K562 (cell line): ENCODE results near the gene GNG14. TPM values are rescaled to one million over a fixed set of nuclear protein-coding genes. Genes with fewer than 3 reads are reported as not detected.

Experiments
- ATAC-seq: fragments of 200-7000 bp; cut with Tn5 transposase; 3 replicates; pipeline ENCODE4 v1.9.1; 2020; ENCODE audit warnings: moderate library complexity
- BruUV-seq: library from RNA; stranded (reverse); fragments of 400-500 nt; replicated peaks from 2 replicates; lab custom pipeline; 2021; lab: Mats Ljungman, UMichigan
- CTCF ChIA-PET: fragments of 300-600 bp; formaldehyde crosslinking; extraction: SDS; loops from one replicate; lab custom pipeline; 2021; ENCODE audit warnings: low intra/inter-chr PET ratio; lab: Yijun Ruan, JAX
- POLR2A ChIA-PET: fragments of 300-600, 350-650 bp; sonication (Branson Sonifier 250); formaldehyde crosslinking; extraction: SDS; loops from one replicate; lab custom pipeline; 2021; ENCODE audit warnings: antibody characterized with exemption, inconsistent platforms; lab: Yijun Ruan, JAX
- DNase-seq, 4 experiments: peaks; one replicate each; pipeline versions ENCODE4 v3.0.0 to v3.0.0-alpha.2; 2011 to 2018; ENCODE audit warnings: low spot score in 3 of 4, mixed read lengths in 3 of 4; ENCODE audit errors: extremely low read depth in 1 of 4
- FAIRE-seq: peaks from 2 replicates; lab custom pipeline; 2011; peaks lifted over from hg19 to GRCh38; lab: Jason Lieb, UNC
- H2AFZ ChIP-seq: 2 replicates; pipeline ENCODE4 v1.6.0; 2011; ENCODE audit warnings: low read depth, low read length, control low read depth, inconsistent platforms
- H3K27ac ChIP-seq: fragments of 200-600 bp; 3 replicates; pipeline ENCODE4 v1.8.0; 2011; ENCODE audit warnings: low read depth, mild to moderate bottlenecking, control low read depth, inconsistent platforms, low read length, moderate library complexity, mixed read lengths; ENCODE audit errors: extremely low read depth
- H3K27me3 ChIP-seq, 2 experiments: fragments of 300-600 bp in 1 of 2; 2 replicates in 1 of 2; 3 replicates in 1 of 2; pipeline versions ENCODE4 v1.6.0 to v1.8.0; 2011; ENCODE audit warnings: inconsistent platforms in 2 of 2, low read length in 2 of 2, mild to moderate bottlenecking in 1 of 2, mixed read lengths in 1 of 2, moderate library complexity in 1 of 2; ENCODE audit not compliant: control insufficient read depth in 2 of 2, insufficient read depth in 2 of 2
- H3K36me3 ChIP-seq: fragments of 300-600 bp; 3 replicates; pipeline ENCODE4 v1.8.0; 2011; ENCODE audit warnings: mild to moderate bottlenecking, low read length, inconsistent platforms; ENCODE audit not compliant: control insufficient read depth, insufficient read depth
- H3K4me1 ChIP-seq, 2 experiments: fragments of 200-600 bp in 1 of 2; replicated peaks in 1 of 2; 2 replicates in 1 of 2; 3 replicates in 1 of 2; pipeline versions ENCODE4 v1.5.1 to v1.8.0; 2011; ENCODE audit warnings: inconsistent platforms in 2 of 2, low read length in 2 of 2, mild to moderate bottlenecking in 1 of 2, mixed read lengths in 1 of 2, moderate library complexity in 1 of 2; ENCODE audit not compliant: control insufficient read depth in 2 of 2, insufficient read depth in 2 of 2
- H3K4me2 ChIP-seq: 2 replicates; pipeline ENCODE4 v1.6.1; 2011; ENCODE audit warnings: low read length, control low read depth, inconsistent platforms, mixed read lengths; ENCODE audit not compliant: insufficient read depth
- H3K4me3 ChIP-seq: fragments of 200-600 bp; sonication (generic), shearing (Covaris generic); 2 replicates; pipeline ENCODE4 v1.5.1; 2016; ENCODE audit warnings: control low read depth, inconsistent platforms
- H3K79me2 ChIP-seq: fragments of 200-600 bp; 3 replicates; pipeline ENCODE4 v1.8.0; 2011; ENCODE audit warnings: low read length, inconsistent platforms; ENCODE audit not compliant: control insufficient read depth, insufficient read depth
- H3K9ac ChIP-seq, 2 experiments: 2 replicates each; pipeline versions ENCODE4 v1.6.0 to v1.6.1; 2011; ENCODE audit warnings: low read depth in 2 of 2, low read length in 2 of 2, control low read depth in 1 of 2, inconsistent platforms in 1 of 2, mild to moderate bottlenecking in 1 of 2, mixed read lengths in 1 of 2; ENCODE audit not compliant: insufficient read depth in 1 of 2
- H3K9me1 ChIP-seq: one replicate; pipeline ENCODE4 v1.6.0; 2011; ENCODE audit warnings: inconsistent platforms, mild to moderate bottlenecking, low read length, moderate library complexity; ENCODE audit not compliant: control insufficient read depth, insufficient read depth
- H3K9me3 ChIP-seq: replicated peaks from 2 replicates; pipeline ENCODE4 v1.5.1; 2011; ENCODE audit warnings: low read depth, low read length, inconsistent platforms; ENCODE audit not compliant: control insufficient read depth, insufficient read depth
- H4K20me1 ChIP-seq: replicated peaks from 2 replicates; pipeline ENCODE4 v1.6.1; 2011; ENCODE audit warnings: low read length, inconsistent platforms, mixed read lengths; ENCODE audit not compliant: control insufficient read depth, insufficient read depth
- ATF2 ChIP-seq: sonication (generic); formaldehyde crosslinking; IDR thresholded peaks from 2 replicates; pipeline ENCODE4 v1.8.1; 2022; ENCODE audit warnings: missing genetic modification reagents
- DPF2 ChIP-seq: fragments of 450-650 bp; IDR thresholded peaks from 2 replicates; pipeline ENCODE4 v1.6.1; 2016
- MAFF ChIP-seq: IDR thresholded peaks from 2 replicates; pipeline ENCODE4 v1.6.1; 2012; ENCODE audit warnings: low read length, improper control_type of control experiment
- MEF2A ChIP-seq: IDR thresholded peaks from 2 replicates; pipeline ENCODE4 v1.6.1; 2011; ENCODE audit warnings: low read depth, mild to moderate bottlenecking, low read length, moderate library complexity; ENCODE audit not compliant: control insufficient read depth
- MEIS2 ChIP-seq: fragments of 450-650 bp; IDR thresholded peaks from 2 replicates; pipeline ENCODE4 v1.6.1; 2014; ENCODE audit warnings: mild to moderate bottlenecking; ENCODE audit not compliant: partially characterized antibody
- RFX1 ChIP-seq: fragments of 450-650 bp; IDR thresholded peaks from 2 replicates; pipeline ENCODE4 v1.6.1; 2016; ENCODE audit warnings: mild to moderate bottlenecking, moderate library complexity
- TBL1XR1 ChIP-seq, 2 experiments: IDR thresholded peaks; 2 replicates each; pipeline ENCODE4 v1.6.1; 2012; ENCODE audit warnings: improper control_type of control experiment in 2 of 2, low read length in 2 of 2, mild to moderate bottlenecking in 1 of 2
- TCF7 ChIP-seq: sonication (generic); IDR thresholded peaks from 2 replicates; pipeline ENCODE4 v1.6.1; 2016; ENCODE audit warnings: antibody characterized with exemption, borderline replicate concordance
- ZNF165 ChIP-seq: fragments of 250-450 bp; sonication (Bioruptor Pico); IDR thresholded peaks from 2 replicates; pipeline ENCODE4 v1.4.0; 2020; ENCODE audit warnings: borderline replicate concordance
- ZNF175 ChIP-seq: fragments of 200-800 bp; sonication (Bioruptor generic); IDR thresholded peaks from 2 replicates; pipeline ENCODE4 v1.6.1; 2016; ENCODE audit warnings: low read depth, mild to moderate bottlenecking, missing genetic modification characterization, missing compliant biosample characterization
- ZNF449 ChIP-seq: fragments of 250-450 bp; sonication (Bioruptor Pico); IDR thresholded peaks from 2 replicates; pipeline ENCODE4 v1.8.0; 2022; ENCODE audit warnings: moderate library complexity, mild to moderate bottlenecking, inconsistent platforms
- WGBS: fragments of 100-300 bp; shearing (Covaris generic); methylation state at CpG from one replicate; pipeline ENCODE4 v1.1.6; 2016; ENCODE audit warnings: low coverage, mixed read lengths; ENCODE audit not compliant: insufficient coverage; ENCODE audit errors: missing lambda C conversion rate; 5-methylcytosine and 5-hydroxymethylcytosine counted together
- in situ Hi-C: fragments of 300-500 bp; cut with MboI; formaldehyde crosslinking; loops from 4 replicates; pipeline ENCODE4 v1.15.0; 2018; ENCODE audit warnings: inconsistent platforms, mixed read lengths
- intact Hi-C: fragments of 100-400 bp; cut with micrococcal nuclease; formaldehyde crosslinking; loops from 2 replicates; pipeline ENCODE4 v1.14.2; 2022
- polyA plus RNA-seq, 8 experiments: library from polyadenylated mRNA; depleted of rRNA in 4 of 8; stranded (reverse) in 5 of 8; unstranded in 3 of 8; fragments of >200 nt; fragmentation: Nextera tagmentation in 2 of 8; fragmentation: Illumina TruSeq in 1 of 8; extraction: Ambion mirVana in 2 of 8; extraction: Trizol in 1 of 8; gene quantifications; 2 replicates each; pipeline versions ENCODE4 v1.2.1 to v1.2.3, GENCODE V29; 2011 to 2014; ENCODE audit warnings: inconsistent platforms in 1 of 8, missing spikeins in 1 of 8
- total RNA-seq, 7 experiments: library from RNA; depleted of rRNA in 6 of 7; stranded (reverse); fragments of >200 nt in 6 of 7; fragmentation: Illumina TruSeq in 2 of 7; extraction: Trizol in 2 of 7; gene quantifications; 2 replicates each; pipeline versions ENCODE4 v1.2.1 to v1.2.3, GENCODE V29; 2011 to 2021; ENCODE audit warnings: low replicate concordance in 1 of 7

Gene GNG14
- total and polyA plus RNA-seq, 9 of the 15 experiments (the other 6 are each of a cell fraction or from before 2014, with no cell fraction given), result not detected

- TF ChIP-seq ZNF449 (CRISPR knock-in tag), result no peak
- TF ChIP-seq ATF2 (CRISPR knock-in tag), result no peak
- TF ChIP-seq MEIS2, result peak; percentile 68
- TF ChIP-seq TCF7, result 0 out of 2 replicates have a peak, but pooled peaks have one; percentile 52
- TF ChIP-seq MAFF, result no peak
- no peak for TF ChIP-seq ZNF175 (CRISPR knock-in tag)
- peak; percentile 33; the same call in 1 of the 2 replicates for TF ChIP-seq DPF2
These were observed 47.7 kb upstream of the GNG14 start (continued) for GRCh38 chr19:12639901-12640613.

- Histone ChIP-seq H3K9me3 (0 out of 2 replicates have a peak, but pooled peaks cover 6% of the 10 kb centered on the region), H3K79me2 (no peaks in the 10 kb centered on the region), H3K4me2 (no peak overlapping the region), H3K4me1 (peaks cover 2 to 15% of the 10 kb centered on the region in 2 experiments; a peak in 2 of 5 replicates), H3K27me3 (no peaks in the 10 kb centered on the region), H3K9ac (no peak overlapping the region), H3K36me3 (no peaks in the 10 kb centered on the region), H2AFZ (no peak overlapping the region), H3K27ac (no peak overlapping the region), H3K9me1 (no peaks in the 10 kb centered on the region), H4K20me1 (no peaks in the 10 kb centered on the region), H3K4me3 (no peak overlapping the region)
- ATAC-seq (no peak), FAIRE-seq (no peak), DNase-seq (no peak)
- CTCF ChIA-PET, result no interaction called here
- POLR2A ChIA-PET, result no interaction called here
- in situ Hi-C loops (no loop called here), intact Hi-C loops (no loop called here)
- BruUV-seq, result no TSS peak
- WGBS, result 47% methylated on average over 13 of the region's 13 CpGs
- TF ChIP-seq MEF2A (no peak), RFX1 (peak; percentile 44), TBL1XR1 (IDR thresholded peaks at IDR 0.05; ENCODE audit: low read length in 2 of 2) (no peak), ZNF165 (no peak)
These were observed 46.3 kb upstream of the GNG14 start for GRCh38 chr19:12641456-12641855.
